Mesendoderm (in vitro differentiated cells): ENCODE measurements around the gene EEF1AKMT3.

Experiments used
- DNase-seq: peaks from one replicate; pipeline ENCODE4 v3.0.0; 2013
- H2AK5ac ChIP-seq: 2 replicates; pipeline ENCODE4 v1.6.1; 2013; ENCODE audit warnings: low read length, inconsistent platforms
- H2BK120ac ChIP-seq: 2 replicates; pipeline ENCODE4 v1.6.1; 2013; ENCODE audit warnings: low read depth, mild to moderate bottlenecking, low read length, moderate library complexity, mixed read lengths
- H2BK15ac ChIP-seq: replicated peaks from 2 replicates; pipeline ENCODE4 v1.6.1; 2013; ENCODE audit warnings: low read depth, mild to moderate bottlenecking, moderate library complexity
- H2BK5ac ChIP-seq: 2 replicates; pipeline ENCODE4 v1.6.1; 2013; ENCODE audit warnings: low read length, inconsistent platforms
- H3K18ac ChIP-seq: 2 replicates; pipeline ENCODE4 v1.6.1; 2013; ENCODE audit warnings: mild to moderate bottlenecking, low read length, mixed read lengths
- H3K23ac ChIP-seq: one replicate; pipeline ENCODE4 v1.6.1; 2013; ENCODE audit warnings: low read length
- H3K27ac ChIP-seq: 2 replicates; pipeline ENCODE4 v1.5.1; 2013; ENCODE audit warnings: low read depth, mild to moderate bottlenecking, inconsistent platforms, low read length, moderate library complexity
- H3K27me3 ChIP-seq: 2 replicates; pipeline ENCODE4 v1.6.1; 2013; ENCODE audit warnings: low read length, control low read depth, mild to moderate bottlenecking, inconsistent platforms; ENCODE audit not compliant: insufficient read depth, poor library complexity
- H3K36me3 ChIP-seq: 2 replicates; pipeline ENCODE4 v1.6.1; 2013; ENCODE audit warnings: low read length, inconsistent platforms; ENCODE audit not compliant: control insufficient read depth, insufficient read depth
- H3K4ac ChIP-seq: one replicate; pipeline ENCODE4 v1.6.1; 2013; ENCODE audit warnings: low read depth, mild to moderate bottlenecking, low read length, moderate library complexity
- H3K4me1 ChIP-seq: 2 replicates; pipeline ENCODE4 v1.6.1; 2013; ENCODE audit warnings: low read depth, low read length, inconsistent platforms; ENCODE audit not compliant: control insufficient read depth
- H3K4me2 ChIP-seq: 2 replicates; pipeline ENCODE4 v1.6.1; 2013; ENCODE audit warnings: low read length
- H3K4me3 ChIP-seq: 2 replicates; pipeline ENCODE4 v1.5.1; 2013; ENCODE audit warnings: mild to moderate bottlenecking, low read length
- H3K56ac ChIP-seq: one replicate; pipeline ENCODE4 v1.6.1; 2013; ENCODE audit warnings: low read length
- H3K79me1 ChIP-seq: 2 replicates; pipeline ENCODE4 v1.6.1; 2013; ENCODE audit warnings: low read length, inconsistent platforms
- H3K79me2 ChIP-seq: 2 replicates; pipeline ENCODE4 v1.6.1; 2013; ENCODE audit warnings: mild to moderate bottlenecking, low read length; ENCODE audit not compliant: control insufficient read depth, insufficient read depth
- H3K9ac ChIP-seq: 2 replicates; pipeline ENCODE4 v1.6.1; 2013; ENCODE audit warnings: low read length, inconsistent platforms
- H4K5ac ChIP-seq: one replicate; pipeline ENCODE4 v1.6.1; 2013; ENCODE audit warnings: low read length
- H4K8ac ChIP-seq: one replicate; pipeline ENCODE4 v1.6.1; 2013; ENCODE audit warnings: low read depth, mild to moderate bottlenecking, control low read depth, low read length, moderate library complexity
- WGBS: extraction: QIAGEN DNeasy Blood & Tissue Kit; methylation state at CpG from one replicate; pipeline ENCODE4 v1.1.7; 2013; ENCODE audit warnings: low lambda C conversion rate, missing lambda C conversion rate; ENCODE audit not compliant: insufficient coverage; ENCODE audit errors: extremely low coverage; 5-methylcytosine and 5-hydroxymethylcytosine counted together

The EEF1AKMT3 gene

DNA sequence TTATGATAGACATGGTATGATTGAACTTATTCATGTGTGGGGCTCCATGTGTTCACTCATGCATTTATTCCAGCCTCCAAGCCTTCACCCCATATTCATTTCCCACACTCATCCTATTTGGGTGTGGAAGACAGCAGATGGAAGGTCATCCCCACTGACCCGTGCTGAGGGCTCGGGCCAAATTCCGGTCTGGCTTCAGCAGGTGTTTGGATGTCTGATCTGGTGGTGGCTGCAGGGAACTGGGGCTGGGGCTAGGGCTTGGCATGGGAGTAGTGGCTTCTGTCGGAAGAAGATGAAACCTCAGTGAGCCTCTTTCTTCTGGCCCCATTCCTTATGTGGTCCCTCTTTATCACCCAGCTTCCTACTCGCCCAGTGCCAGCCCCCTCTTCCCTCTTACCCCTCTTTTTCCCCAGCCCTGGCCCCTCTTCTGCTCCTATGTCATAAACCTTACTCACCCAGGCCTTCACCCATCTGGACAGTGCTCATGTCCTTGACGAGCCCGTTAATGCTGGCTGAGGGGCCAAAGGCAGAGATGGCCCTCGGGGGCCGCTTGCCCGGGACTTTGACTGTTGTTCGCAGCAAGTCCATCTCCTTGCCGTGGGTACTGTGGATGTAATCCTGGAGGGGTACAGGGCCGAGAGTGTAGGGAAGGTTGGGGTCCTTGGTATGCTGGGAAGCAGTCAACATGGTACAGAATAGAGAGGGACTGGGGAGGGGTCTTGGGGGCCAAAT is 41.9 kb upstream of the EEF1AKMT3 start:
- Histone ChIP-seq H3K4me2 (no peak overlapping the region), H3K79me1 (no peaks in the 10 kb centered on the region), H3K4me3 (no peak overlapping the region), H3K56ac (no peak overlapping the region), H2BK120ac (no peak overlapping the region), H3K27ac (no peak overlapping the region), H2BK5ac (no peak overlapping the region), H2AK5ac (no peak overlapping the region), H4K5ac (no peak overlapping the region), H4K8ac (no peak overlapping the region), H3K4ac (no peak overlapping the region), H3K18ac (no peak overlapping the region), H3K36me3 (no peaks in the 10 kb centered on the region), H3K23ac (no peak overlapping the region), H3K27me3 (peaks cover 48% of the 10 kb centered on the region), H3K4me1 (no peaks in the 10 kb centered on the region), H2BK15ac (no peak overlapping the region), H3K9ac (no peak overlapping the region), H3K79me2 (no peaks in the 10 kb centered on the region)
- no CpG with 5 or more reads among the region's 13 CpGs for WGBS
- no peak for DNase-seq

DNA sequence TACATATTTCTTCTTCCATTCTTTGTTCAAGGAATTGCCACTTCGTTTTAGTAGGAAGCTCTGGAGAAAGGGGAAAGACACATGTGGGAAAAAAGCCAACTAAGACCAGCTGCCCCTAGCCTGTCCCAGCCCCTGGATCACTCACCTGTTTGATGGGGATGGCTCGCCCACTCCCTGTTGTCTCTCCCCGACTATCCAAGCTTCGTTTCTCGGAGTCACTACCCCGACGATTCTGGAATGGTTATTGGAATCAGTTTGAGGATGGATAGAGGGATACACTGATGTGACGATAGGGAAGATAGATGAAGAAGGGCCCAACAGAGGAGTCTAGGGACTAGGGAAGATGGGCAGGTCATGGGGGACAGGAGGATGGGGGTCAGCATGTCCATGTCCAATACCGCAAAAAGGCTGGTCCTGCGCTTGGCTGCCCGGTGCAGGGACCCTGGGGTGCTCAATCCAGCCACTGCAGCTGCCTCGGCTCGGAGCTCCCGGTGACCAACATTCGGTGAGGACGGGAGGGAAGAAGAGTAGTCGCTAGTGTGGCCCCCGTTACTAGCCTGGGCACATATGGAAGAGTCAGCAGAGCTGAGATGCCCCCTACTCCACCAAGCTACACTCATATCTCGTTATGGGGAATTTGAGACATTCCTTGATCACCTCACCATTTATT is 40.9 kb upstream of the EEF1AKMT3 start:
- H3K4me3 ChIP-seq, result no peak overlapping the region
- peaks cover 1% of the 10 kb centered on the region for H3K4me1 ChIP-seq
- H3K4ac ChIP-seq, result no peak overlapping the region
- no peaks in the 10 kb centered on the region for H3K79me1 ChIP-seq
- H2AK5ac ChIP-seq, result no peak overlapping the region
- H3K56ac ChIP-seq, result no peak overlapping the region
- H3K27me3 ChIP-seq, result peaks cover 52% of the 10 kb centered on the region
- H3K18ac ChIP-seq, result no peak overlapping the region
- no peak overlapping the region for H2BK15ac ChIP-seq
- no peak overlapping the region for H3K9ac ChIP-seq
- DNase-seq, result no peak
- no peak overlapping the region for H3K27ac ChIP-seq
- no peaks in the 10 kb centered on the region for H3K36me3 ChIP-seq
- no CpG with 5 or more reads among the region's 19 CpGs for WGBS
- H4K8ac ChIP-seq, result no peak overlapping the region
- H2BK5ac ChIP-seq, result no peak overlapping the region
- H3K4me2 ChIP-seq, result no peak overlapping the region
- H2BK120ac ChIP-seq, result no peak overlapping the region
- H3K79me2 ChIP-seq, result no peaks in the 10 kb centered on the region
- no peak overlapping the region for H3K23ac ChIP-seq
- no peak overlapping the region for H4K5ac ChIP-seq

DNA sequence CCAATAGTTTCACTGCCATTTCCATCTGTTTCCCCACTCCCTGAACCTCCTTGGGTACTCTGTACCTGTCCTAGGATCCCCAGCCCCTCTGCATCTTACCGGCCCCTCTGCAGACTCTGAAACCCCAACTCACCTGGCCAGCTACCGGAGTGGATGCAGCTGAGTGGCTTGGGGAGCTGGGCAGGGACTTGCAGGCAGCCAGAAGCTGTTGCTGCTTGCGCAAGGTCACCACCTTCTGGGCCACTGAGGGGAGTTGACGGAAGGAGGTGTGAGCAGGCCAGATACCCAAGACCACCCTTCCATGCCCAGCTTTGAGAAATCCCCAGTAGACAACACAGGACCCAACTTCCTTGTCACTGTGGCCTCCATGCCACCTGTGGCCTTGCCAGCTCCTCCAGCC is 40.1 kb upstream of the EEF1AKMT3 start:
- H3K23ac ChIP-seq, result no peak overlapping the region
- H3K4me1 ChIP-seq, result peaks cover 2% of the 10 kb centered on the region
- no peak overlapping the region for H2BK120ac ChIP-seq
- H2BK15ac ChIP-seq, result no peak overlapping the region
- no peak overlapping the region for H3K9ac ChIP-seq
- no peak overlapping the region for H3K4me2 ChIP-seq
- WGBS, result no CpG with 5 or more reads among the region's 4 CpGs
- no peak for DNase-seq
- H4K8ac ChIP-seq, result no peak overlapping the region
- no peaks in the 10 kb centered on the region for H3K79me2 ChIP-seq
- H2AK5ac ChIP-seq, result no peak overlapping the region
- H3K56ac ChIP-seq, result no peak overlapping the region
- H3K79me1 ChIP-seq, result no peaks in the 10 kb centered on the region
- no peaks in the 10 kb centered on the region for H3K36me3 ChIP-seq
- peaks cover 52% of the 10 kb centered on the region for H3K27me3 ChIP-seq
- H3K4ac ChIP-seq, result no peak overlapping the region
- no peak overlapping the region for H4K5ac ChIP-seq
- no peak overlapping the region for H3K4me3 ChIP-seq
- H3K27ac ChIP-seq, result no peak overlapping the region
- H3K18ac ChIP-seq, result no peak overlapping the region
- no peak overlapping the region for H2BK5ac ChIP-seq

DNA sequence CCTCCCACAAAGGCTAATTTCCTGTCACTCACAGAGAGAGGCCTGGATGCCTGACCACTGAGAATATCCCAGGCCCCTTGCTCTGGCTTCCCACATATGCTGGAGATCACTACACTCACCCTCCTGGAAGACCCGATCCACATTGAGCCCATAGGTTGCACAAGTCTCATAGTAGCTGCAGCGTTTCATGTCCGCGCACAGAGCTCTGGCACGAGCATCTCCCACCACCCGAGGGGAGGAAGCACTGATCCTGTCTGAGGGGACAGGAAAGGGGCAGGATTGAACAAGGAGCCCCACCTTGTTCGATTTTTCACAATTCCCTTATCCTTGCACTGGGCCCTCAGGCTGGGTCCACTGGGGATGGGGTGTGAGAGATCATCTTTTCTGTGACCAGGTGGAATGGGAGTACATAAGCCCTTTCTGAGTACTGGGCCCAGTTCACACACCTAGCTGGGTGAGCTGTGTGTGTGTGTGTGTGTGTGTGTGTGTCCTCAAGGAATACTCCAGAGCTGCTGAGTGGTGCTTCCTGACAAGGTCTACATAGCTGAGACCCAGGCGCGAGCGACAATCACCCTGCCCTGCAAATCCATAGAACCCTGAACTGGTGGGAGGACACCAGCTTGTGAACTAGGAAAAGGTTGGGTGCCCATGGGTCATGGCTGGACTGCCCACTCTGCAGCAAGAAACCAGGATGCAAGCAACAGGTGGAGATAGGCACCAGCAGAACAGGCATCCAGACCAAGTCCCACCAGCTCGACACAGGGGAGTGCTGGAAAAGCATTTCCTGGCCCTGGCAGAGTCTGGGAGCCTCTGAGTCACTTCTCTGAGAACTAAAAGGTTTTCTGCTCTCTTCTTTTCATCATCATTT is 39.5 kb upstream of the EEF1AKMT3 start:
- Histone ChIP-seq H4K5ac (no peak overlapping the region), H3K27ac (no peak overlapping the region), H3K4me1 (peaks cover 2% of the 10 kb centered on the region), H3K18ac (no peak overlapping the region), H3K9ac (no peak overlapping the region), H2BK15ac (no peak overlapping the region), H2BK120ac (no peak overlapping the region), H3K4me3 (no peak overlapping the region), H3K36me3 (no peaks in the 10 kb centered on the region), H3K56ac (no peak overlapping the region), H2AK5ac (no peak overlapping the region), H3K79me1 (no peaks in the 10 kb centered on the region), H4K8ac (no peak overlapping the region), H3K23ac (no peak overlapping the region), H3K4me2 (no peak overlapping the region), H3K27me3 (peaks cover 54% of the 10 kb centered on the region), H3K79me2 (no peaks in the 10 kb centered on the region), H3K4ac (no peak overlapping the region), H2BK5ac (no peak overlapping the region)
- no peak for DNase-seq
- WGBS, result no CpG with 5 or more reads among the region's 11 CpGs

GRCh38 chr12:57733928-57734327 is 38.5 kb upstream of the EEF1AKMT3 start:
- Histone ChIP-seq H2BK15ac (no peak overlapping the region), H2AK5ac (no peak overlapping the region), H3K18ac (no peak overlapping the region), H3K4ac (no peak overlapping the region), H3K4me3 (no peak overlapping the region), H3K56ac (no peak overlapping the region), H3K27me3 (peaks cover 56% of the 10 kb centered on the region), H4K8ac (no peak overlapping the region), H2BK120ac (no peak overlapping the region), H3K9ac (no peak overlapping the region), H3K4me1 (peaks cover 2% of the 10 kb centered on the region), H4K5ac (no peak overlapping the region), H3K4me2 (no peak overlapping the region), H3K79me1 (no peaks in the 10 kb centered on the region), H3K79me2 (no peaks in the 10 kb centered on the region), H3K36me3 (no peaks in the 10 kb centered on the region), H3K23ac (no peak overlapping the region), H3K27ac (no peak overlapping the region), H2BK5ac (no peak overlapping the region)
- no CpG with 5 or more reads among the region's 6 CpGs for WGBS
- no peak for DNase-seq
